Activated CD4-positive, alpha-beta T cell treated with anti-CD3 and anti-CD28 coated beads, Interleukin-2, Interleukin-6, amounts not matched to agents 100 ng/mL and 50 ng/mL, durations not matched to agents 16 hours and 8 hours (primary cell): Measurements from ENCODE around the gene CPED1.
"Not testable (repeated sequence)": the region's sequence is repeated elsewhere in the genome, so short reads cannot be mapped to it uniquely, and the experiment has no call there.

ENCODE experiments used
- DNase-seq: peaks from one replicate; pipeline ENCODE4 v3.0.0-alpha.2; 2020

The CPED1 gene

DNA sequence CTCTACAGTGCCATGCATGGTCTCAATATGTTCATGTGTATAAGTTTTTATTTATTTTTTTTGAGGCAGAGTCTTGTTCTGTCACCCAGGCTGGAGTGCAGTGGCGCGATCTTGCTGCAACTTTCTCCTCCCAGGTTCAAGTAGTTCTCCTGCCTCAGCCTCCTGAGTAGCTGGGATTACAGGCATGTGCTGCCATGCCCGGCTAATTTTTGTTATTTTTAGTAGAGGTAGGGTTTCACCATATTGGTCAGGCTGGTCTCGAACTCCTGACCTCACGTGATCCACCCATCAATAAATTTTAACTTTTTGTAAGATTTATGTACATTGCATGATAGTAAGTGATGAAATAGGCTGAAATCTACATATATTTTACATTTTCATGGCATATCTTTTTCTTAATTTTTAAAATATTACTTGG is 86.9 kb downstream of the CPED1 start:
- DNase-seq = not testable (repeated sequence)

DNA sequence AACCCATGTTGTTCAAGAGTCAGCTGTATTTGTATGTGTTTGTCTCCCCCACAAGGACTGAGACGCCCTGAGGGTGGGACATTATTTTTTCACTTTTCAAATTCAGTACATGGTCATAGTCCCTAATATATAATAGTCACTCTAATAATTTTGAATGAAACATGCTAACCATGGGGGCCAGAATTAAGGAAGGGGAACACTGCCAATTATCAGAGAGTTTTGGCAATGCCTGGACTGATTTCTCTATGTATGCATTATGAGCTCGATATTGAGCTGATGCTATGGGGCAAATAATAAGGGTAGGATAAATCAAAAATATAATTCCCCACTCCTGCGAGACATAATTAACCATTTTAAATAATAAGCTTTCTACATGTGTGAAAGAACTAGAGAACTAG is 87.4 kb downstream of the CPED1 start:
- DNase-seq = no peak

DNA sequence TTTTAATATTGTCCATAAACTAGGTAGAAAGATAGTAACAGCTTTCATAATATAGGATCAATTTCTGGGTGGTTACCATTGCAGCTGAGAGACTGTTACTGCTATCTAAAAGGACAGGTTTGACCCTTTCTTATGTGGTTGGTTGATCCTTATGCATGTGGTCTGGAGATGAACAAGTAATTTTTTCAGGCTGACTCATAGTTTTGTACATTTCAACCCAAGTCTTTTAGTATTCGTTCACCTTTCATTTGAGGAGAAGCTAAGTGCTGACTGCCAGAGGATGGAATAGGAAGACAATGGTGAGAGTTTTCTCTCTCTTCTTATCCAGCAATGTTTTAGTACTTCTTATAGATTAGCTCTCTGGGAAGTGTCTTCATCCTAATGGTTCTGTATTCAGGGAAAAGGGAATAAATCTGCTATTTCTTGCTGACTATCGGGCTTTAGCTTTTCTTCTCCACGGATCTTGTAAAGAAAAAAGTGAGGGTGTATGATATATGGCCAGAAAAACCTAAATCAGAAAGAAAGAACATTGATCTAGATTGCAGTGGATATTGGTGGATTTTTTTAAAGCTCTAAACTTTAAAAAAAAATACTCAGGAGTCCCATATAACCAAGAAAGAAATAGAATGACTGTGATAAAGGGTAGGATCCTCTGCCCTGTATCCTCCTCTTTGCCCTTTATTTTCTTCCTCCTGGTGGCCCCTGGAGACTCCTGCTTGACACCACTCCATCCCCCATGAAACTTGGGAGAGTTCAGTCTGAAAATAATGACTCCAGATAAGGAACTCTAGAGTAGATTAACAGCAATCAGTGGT is 88.0 kb downstream of the CPED1 start:
- DNase-seq = peak; percentile 4

DNA sequence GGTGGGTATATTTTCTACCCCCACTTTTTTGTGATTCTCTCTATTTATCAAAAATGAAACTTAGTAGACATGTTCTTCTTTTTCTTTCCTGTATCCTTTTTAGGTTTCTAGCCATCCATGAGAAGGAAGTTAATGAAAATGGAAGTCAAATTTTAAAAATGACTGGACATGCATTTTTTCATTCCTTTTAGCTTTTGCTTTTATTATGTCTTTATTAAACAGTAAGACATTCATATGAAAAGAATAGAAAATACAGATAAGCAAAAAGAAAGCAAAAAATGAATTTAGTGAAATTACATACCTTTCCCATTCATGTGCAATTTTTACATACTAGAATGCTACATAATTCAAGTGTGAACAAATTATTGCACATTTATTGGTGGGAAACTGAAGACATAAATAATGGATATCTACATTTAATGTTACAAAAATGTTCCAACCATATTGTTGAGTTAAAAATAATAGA is 88.7 kb downstream of the CPED1 start:
- DNase-seq = no peak

DNA sequence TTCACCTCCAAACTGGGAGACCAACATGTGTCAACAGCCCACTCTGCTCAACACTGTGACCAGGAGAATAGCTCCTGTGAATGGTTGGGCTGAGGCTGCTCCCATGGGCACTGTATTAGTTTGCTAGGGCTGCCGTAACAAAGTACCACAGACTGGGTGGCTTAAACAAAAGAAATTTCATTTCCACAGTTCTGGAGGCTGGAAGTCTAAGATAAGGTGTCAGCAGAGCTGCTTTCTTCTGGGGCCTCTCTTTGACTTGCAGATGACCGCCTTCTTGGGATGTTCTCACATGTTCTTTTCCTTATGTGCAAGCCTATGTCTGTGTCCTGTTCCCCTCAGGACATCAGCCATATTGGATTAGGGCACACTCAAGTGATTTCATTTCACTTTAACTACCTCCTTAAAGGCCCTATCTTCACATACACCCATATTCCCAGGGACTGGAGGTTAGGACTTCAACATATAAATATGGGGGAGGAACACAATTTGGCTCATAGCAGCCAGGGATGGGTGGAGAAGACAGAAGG is 90.3 kb downstream of the CPED1 start:
- DNase-seq = no peak

DNA sequence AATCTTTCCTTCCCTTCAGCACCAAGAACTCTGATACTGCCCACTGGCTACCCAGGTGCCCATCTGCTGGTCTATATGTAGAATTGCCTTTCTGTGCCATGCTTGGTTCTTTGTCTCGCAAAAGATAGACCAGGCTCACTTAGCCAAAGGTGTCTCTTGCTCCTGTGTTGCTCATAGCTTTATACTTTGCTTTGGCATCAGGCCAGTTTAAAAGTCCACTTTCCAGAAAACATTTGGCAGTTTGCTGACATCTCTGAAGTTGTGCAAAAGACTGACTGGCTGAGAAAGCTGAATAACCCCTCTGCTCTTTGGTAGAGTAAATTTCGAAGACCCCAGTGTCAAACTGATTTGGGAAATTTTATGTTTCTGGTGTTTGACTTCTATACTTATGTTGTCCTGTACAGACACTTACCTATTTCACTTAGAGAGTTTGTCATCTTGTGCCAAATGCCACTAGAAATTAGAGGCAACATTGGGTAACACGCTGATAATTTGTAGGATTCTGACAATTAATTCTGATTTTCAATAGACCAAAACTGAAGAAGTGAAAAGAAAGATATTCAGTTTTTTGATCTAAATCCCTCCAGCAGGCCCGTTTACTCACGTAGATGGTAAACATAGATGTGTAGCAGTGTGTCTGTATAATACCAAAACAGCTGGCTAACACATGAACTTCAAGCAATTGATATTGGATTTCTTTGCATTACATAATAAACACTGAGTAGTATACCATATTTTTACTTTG is 91.1 kb downstream of the CPED1 start:
- no peak for DNase-seq

DNA sequence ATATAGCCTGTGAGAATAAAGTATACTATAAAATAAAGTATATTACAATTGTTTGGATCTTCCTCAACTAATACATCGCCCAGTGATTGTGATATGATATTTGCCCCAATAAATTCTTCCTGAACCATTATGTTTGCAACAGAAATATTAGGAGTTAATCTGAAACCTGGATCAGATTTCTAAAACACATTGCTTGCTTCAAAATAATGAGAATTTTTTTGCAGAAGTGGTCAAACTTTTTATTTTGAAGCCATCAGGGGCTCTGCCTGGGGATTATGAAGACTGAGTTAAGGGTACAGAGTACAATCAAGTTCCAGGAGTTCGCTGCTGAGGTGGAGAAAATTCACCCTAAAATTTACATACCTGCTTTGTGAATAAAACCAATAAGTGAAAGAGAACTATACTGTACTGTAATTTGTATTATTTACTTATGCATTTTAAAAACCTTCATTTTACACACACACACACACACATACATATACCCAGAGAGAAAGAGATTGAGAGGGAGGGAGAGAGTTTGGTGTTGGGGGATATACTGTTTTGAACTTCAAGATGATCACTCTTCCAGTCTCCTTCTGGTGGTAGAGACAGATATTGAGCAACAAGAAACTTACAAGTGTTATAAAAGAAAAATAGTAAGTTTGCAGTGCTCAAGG is 91.9 kb downstream of the CPED1 start:
- DNase-seq = no peak

DNA sequence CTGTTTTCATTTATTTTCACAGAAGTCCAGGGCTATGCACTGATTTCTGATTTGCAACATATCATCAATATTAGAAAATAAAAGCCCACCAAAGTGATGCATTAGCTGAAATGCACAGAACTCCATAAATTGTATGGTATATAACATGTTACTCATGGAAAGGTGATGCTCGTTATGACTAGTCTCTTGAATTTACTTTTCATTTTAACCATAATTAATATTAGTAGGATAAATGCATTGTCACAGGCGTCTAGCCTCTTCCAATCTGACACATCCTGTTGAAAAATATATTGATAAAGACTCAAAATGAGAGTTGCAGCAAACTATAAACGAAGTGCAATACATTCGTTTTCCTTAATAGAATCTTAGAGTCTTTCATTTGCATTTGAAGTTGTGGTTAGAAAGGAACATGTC is 92.4 kb downstream of the CPED1 start:
- no peak for DNase-seq

DNA sequence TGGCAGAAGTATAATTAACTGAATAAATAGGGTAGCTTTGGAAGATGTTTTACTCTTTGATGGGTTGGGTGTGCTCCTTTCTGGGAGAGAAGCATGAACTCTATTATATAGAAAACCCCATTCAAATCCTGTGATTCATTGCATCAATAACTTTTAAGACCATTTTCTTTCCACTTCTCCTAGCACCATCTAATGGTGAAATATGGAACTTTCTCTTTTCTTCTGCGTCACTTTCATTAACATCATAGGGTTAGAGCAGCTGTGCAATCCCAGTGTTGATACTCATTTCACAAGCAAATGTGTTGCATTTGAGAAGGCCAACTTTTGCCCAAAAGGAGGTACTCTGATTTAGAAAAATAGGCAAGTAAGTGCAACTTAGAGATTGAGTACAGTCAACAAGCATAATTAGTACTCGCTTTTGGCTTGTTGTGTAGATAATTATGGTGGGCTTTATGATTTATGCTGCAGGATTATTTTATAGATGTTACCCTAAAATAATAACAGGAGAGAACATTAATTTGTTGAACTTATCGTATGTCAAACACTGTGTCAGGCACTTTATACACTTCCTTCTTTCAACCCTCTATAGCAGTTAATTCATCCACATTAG is 92.9 kb downstream of the CPED1 start:
- peak; percentile 53 for DNase-seq

DNA sequence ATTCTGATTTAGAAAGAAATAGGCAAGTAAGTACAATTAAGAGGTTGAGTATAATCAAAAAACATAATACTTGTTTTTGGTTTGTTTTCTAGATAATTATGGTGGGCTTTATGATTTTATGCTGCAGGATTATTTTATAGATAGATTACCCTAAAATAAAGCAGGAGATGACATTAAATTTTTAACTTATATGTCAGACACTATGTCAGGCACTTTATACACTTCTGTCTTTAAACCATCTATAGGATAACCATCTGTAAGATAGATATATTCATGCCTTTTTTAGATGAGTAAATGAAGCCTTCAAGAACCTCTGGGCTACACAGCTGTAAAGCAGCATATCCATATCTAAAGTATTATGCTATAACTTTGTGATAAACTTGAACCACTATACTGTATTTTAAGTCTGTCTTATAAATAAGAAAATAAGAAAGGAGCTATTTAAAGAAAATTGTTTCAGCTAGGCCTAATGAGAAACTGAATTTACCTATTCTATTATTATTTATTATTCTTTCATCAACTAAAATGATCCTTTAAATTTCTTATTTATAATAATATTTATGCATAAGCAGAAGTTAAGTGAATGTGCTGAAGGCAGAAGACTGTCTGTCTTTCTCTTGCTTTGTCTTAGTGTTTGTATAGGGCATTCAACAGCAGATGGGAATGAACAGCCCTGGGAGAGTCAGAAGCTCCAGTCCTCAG is 94.0 kb downstream of the CPED1 start:
- no peak for DNase-seq

DNA sequence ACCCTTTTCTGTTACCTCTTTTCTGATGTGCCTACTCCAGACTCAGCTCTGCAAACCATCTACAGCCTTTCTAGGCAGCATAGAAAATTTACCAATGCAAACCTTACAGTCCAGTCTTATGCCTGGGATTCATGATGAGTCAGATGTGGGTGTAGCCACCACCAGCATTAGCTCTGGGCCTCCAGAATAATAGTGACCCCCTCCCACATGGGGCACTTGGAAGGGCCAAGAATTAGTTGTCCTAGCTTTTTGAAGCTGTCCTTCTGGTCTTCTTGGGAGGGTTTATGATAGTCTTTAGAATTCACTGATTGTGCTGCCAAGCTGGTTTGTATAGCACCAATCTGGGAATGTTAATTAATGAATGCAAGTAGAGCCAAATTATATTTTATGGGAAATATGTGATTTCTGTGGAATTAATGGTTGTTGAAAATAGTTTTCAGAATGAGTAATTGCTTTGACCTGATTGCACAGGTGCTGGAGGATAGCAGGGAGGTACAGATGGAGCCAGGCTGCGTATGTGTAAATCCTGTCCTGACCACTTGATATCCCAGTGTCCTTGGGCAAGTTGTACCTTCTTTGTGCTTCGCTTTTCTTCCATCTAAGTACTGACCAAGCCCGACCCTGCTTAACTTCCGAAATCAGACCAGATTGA is 94.8 kb downstream of the CPED1 start:
- DNase-seq = no peak

DNA sequence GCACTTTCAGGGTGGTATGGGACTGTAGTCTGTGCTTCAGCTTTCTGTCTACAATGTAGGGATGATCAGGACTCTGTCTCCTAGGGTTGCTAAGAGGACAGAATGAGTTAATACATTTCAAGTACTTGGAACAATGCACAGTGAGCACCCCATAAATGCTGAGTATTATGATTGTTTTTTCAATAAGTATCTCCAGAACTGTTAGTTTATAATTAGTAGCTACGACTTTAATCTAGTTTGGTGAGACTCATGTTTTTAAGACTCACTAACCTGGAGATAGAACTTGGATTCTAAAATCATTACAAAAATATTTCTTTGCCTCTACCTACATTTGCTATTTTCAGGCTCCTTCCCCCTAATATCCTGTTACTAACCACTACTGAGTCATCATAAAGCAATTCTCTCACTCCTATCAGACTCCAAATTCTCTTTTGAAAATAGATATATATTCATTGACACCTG is 95.3 kb downstream of the CPED1 start:
- no peak for DNase-seq

DNA sequence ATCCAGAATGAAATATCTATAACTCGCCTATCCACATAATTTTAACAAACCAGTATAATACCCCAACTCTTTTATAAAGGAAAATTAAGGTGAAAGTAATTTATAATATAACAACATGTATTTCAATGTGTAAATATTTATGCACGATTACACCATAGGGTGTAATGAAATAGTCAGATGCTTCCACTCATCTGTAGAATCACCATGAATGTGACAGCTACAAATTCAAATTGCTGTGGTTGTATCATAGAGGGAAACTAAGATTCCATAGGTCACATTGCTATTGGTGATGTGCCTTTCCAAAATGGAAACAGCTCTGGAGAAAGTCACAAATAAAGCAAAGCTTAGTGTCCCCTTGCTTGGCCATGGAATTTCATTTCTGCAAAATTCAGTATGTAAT is 95.7 kb downstream of the CPED1 start:
- no peak for DNase-seq

DNA sequence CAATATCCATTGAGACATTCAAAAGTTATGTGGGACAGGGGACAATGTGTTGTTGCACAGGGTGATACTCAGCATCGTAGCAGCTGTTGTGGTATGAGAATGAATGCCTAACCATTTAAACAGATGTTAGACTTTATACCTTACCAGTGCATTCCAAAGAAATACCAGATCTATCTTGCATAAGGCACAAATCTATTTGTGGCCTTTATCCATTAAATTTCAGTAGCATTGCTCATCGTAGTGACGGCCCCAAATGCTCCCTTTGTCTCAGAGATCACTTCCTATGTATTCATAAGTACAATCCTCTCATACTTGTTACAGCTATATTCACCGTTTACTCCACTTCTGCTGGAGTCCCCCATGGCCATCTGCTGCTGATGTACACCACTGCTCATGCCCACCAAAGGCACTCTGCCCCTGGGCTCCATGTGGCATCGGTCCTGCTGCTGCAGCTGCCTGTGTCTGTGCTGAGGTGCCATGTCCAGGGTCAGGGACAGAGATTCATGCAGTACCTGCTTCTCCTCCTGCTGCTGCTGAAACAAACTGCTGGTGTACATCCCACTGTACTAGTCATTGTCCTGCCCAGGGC is 96.3 kb downstream of the CPED1 start:
- no peak for DNase-seq

DNA sequence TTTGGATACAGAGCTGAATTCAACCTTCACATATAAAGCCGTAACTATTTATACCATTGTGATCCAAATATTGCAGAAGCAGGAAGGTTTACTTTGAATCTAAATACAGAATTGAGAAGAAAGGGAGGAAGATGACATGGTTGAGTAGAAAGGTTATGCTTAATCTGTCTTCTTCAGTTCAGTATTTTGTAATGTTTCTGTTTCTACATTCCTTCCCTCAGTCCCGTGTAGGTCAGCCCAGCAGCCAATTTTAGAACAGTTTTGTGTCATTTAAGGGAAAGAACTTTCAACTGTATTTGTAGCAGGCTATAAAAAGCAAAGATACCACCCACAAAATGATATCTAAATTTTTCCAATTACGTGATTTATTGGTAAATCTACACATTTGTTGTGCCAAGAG is 97.4 kb downstream of the CPED1 start:
- DNase-seq = no peak

DNA sequence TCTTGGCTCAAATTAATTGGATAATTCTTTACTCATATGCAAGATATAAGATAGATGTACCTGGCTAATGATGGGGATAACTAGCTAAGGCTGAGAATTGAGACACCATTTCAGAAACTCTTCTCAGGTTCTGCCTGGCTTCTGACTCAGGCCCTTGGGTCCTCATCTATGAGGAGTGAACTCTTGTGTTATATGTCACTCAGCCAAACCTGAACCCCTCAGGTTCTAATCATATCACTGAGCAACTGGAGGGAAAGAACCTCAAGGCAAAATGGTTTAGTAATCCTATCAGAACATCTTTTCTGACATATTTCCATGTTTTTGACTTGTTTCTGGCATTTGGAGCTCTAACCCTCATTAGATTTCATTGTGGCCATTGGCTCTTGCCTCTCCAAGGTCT is 100.4 kb downstream of the CPED1 start:
- DNase-seq = no peak

DNA sequence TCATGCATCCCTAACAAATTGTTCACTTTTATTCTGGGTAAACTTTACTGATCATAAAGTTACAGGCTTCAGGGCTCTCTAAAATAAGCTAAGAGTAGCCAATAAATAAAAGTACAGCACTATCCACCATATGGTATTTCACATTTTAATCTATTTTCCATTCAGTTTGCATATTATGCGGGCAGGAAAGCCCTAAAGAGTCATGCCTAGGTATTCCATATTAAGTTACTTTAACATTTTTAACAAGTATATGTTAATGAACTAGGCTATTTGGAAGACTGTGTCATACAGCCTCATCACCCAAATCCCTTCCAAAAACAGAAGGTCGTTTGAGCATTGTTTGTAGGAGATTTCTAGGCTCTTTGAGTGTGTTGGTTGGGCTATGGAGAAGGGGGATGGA is 106.3 kb downstream of the CPED1 start:
- no peak for DNase-seq

DNA sequence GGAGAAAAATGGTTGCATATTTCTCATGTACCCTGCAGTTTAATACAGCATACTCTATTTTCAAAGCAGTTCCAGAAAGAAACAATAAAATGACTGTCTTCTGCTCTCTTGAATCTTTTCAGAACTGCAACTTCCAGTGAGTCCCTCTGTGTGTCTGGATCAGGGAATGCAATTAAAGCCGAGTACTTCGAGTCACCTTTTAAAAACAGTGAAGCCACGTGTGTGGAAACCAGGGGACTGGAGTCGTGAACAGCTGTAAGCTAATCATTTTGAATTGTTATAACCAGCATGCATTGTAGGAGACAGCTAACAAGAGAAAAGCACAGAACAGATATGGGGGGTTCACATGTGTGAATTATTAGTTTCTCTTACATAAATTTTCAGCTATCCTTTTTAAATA is 109.1 kb downstream of the CPED1 start:
- no peak for DNase-seq

DNA sequence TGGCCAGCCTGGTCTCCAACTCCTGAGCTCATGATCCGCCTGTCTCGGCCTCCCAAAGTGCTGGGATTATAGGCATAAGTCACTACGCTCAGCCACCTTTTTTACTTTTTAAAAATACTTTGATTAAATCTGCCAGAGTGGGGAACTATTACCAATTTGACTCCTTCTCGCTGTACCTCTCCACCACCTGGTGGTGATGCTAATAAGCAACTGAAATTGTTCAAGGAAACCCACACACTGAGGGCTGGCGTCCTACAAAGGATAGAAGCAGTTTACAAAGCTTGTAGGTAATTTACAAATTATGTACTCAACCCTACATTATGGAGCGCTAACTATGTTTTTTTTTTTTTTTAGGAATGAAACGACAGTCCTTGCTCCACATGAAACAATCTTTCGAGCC is 111.1 kb downstream of the CPED1 start:
- no peak for DNase-seq

DNA sequence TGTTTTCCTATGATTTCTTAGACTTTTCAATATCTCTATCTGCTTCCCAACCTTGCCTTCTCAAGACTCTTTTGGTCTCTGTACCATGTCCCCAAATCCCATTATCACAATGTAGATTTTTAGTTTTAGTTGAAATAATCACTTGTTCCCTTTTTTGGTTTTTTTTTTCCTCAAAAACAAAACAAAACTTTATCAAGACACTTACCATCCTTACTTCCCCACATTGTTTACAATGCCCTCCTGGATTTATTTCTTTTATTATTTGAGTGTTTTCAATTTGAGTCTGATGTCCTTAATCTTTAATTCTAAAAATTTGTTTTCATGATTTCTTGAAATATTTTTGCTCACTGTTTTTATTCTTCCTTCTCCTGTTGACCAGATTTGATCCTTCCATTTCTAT is 112.6 kb downstream of the CPED1 start:
- DNase-seq = no peak

DNA sequence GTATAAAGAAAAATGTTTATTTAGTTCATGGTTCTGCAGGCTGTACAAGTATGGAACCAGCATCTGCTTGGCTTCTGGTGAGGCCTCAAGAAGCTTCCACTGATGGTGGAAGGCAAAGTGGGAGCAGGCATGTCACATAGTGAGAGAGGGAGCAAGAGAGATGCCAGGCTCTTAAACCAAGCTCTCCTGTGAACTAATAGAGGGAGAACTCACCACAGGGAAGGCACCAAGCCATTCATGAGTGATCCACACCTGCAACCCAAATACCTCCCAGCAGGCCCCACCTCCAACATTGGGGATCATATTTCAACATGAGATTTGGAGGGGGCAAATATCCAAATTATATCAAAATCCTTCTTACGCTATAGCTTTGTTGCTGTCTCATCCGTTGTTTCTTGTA is 113.1 kb downstream of the CPED1 start:
- DNase-seq = no peak
